ENCODE measurements around the gene SPOCK3.

- TF ChIP-seq EP300 (IDR thresholded peaks at IDR 0.05) (no peak), POLR2A (IDR thresholded peaks at IDR 0.05) (no peak)
These were observed 309.9 kb downstream of the SPOCK3 start for GRCh38 chr4:166924424-166924823.

Data from ovary (tissue), 1 donor.